BLaER1 (cell line): ENCODE results near the gene DLGAP1.

ENCODE experiments used
- H3K27ac ChIP-seq: shearing (Covaris generic); formaldehyde crosslinking; 2 replicates; pipeline ENCODE4 v1.8.1; 2022
- H3K27me3 ChIP-seq: shearing (Covaris generic); formaldehyde crosslinking; 2 replicates; pipeline ENCODE4 v1.8.1; 2022
- H3K36me3 ChIP-seq: shearing (Covaris generic); formaldehyde crosslinking; 2 replicates; pipeline ENCODE4 v1.8.1; 2022
- H3K4me1 ChIP-seq: shearing (Covaris generic); formaldehyde crosslinking; 2 replicates; pipeline ENCODE4 v1.8.1; 2022
- H3K4me2 ChIP-seq: shearing (Covaris generic); formaldehyde crosslinking; 2 replicates; pipeline ENCODE4 v1.8.1; 2022
- H3K4me3 ChIP-seq: shearing (Covaris generic); formaldehyde crosslinking; 2 replicates; pipeline ENCODE4 v1.8.1; 2022
- H3K9ac ChIP-seq: shearing (Covaris generic); formaldehyde crosslinking; 2 replicates; pipeline ENCODE4 v1.8.1; 2022
- H3K9me3 ChIP-seq: shearing (Covaris generic); formaldehyde crosslinking; 2 replicates; pipeline ENCODE4 v1.8.1; 2022
- H4K20me1 ChIP-seq: shearing (Covaris generic); formaldehyde crosslinking; 2 replicates; pipeline ENCODE4 v1.8.1; 2022
- Cebpa-rat ChIP-seq: shearing (Covaris generic); IDR thresholded peaks from 2 replicates; pipeline ENCODE4 v1.8.1; 2022

Gene DLGAP1

GRCh38 chr18:3596637-3597384 lies 858.3 kb downstream of the DLGAP1 start:
- Histone ChIP-seq H3K4me2 (peak overlapping the region; percentile 47; the same call in 1 of the 2 replicates), H4K20me1 (no peaks in the 10 kb centered on the region), H3K9ac (no peak overlapping the region), H3K4me3 (no peak overlapping the region), H3K27ac (no peak overlapping the region), H3K4me1 (peaks cover 47% of the 10 kb centered on the region), H3K27me3 (no peaks in the 10 kb centered on the region), H3K9me3 (no peaks in the 10 kb centered on the region), H3K36me3 (no peaks in the 10 kb centered on the region)
- no peak for TF ChIP-seq Cebpa-rat

DNA sequence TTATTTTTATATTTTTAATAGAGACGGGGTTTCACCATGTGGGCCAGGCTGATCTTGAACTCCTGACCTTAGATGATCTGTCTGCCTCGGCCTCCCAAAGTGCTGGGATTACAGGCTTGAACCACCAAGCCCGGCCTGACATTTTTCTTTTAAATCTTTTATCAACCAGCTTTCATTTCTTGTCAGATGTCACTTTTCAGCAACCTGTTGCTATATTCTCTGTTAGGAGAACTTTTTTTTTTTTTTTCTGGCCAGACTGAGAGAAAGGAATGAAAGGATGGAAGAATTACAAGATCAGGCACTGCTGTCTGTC lies 858.8 kb downstream of the DLGAP1 start:
- 0 out of 2 replicates have a peak overlapping the region, but pooled peaks have one; percentile 47 for H3K4me2 ChIP-seq

DNA sequence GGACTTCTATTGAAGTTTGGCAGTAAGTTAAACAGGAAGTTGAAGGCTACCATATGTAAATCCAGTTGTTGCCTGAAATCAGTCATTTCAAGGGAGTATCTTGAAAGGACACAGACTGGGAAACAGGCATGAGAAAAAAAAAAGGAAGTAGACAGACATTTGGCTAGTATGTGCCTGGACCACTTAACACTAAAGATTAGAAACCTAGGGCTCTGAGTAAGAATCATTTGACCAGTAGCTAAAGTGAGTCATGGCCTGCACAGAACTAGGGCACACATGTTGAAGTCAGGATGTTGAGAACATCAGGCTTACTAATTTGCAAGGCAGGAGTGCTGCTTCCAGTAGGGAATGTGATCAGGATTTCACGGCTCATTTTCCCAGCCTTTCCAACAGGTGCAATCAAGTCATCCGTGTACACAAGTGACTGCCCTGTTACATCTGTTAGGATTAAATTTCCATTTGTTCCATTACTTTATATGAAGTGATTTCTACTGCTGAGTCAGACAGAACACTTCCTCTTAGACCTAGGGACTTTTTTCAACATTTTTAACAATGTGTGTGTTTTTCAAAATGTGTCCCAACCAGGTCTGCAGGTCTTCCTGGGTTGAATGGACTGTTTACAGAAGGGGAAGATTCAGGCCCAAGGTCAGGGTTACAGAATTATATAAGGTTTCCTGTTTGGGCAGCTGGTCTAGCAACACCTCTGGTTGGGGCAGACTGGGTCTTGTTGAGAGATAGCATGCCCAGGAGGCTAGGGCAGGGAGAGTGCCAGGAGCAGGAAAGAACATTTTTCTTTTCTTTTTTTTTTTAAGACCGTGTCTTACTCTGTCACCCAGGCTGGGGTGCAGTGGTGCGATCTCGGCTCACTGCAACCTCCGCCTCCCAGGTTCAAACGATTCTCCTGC lies 859.5 kb downstream of the DLGAP1 start:
- H3K4me3 ChIP-seq: peak overlapping the region; percentile 62; the same call in 1 of the 2 replicates
- TF ChIP-seq Cebpa-rat: no peak
- H3K27me3 ChIP-seq: no peaks in the 10 kb centered on the region
- no peaks in the 10 kb centered on the region for H3K36me3 ChIP-seq
- H4K20me1 ChIP-seq: no peaks in the 10 kb centered on the region
- peak overlapping the region; percentile 85 for H3K4me2 ChIP-seq
- no peaks in the 10 kb centered on the region for H3K9me3 ChIP-seq
- peaks cover 47% of the 10 kb centered on the region for H3K4me1 ChIP-seq
- H3K27ac ChIP-seq: no peak overlapping the region
- 0 out of 2 replicates have a peak overlapping the region, but pooled peaks have one; percentile 64 for H3K9ac ChIP-seq

More for the DNA sequence above, 858.8 kb downstream of the DLGAP1 start:
- Histone ChIP-seq H3K4me1 (peaks cover 47% of the 10 kb centered on the region), H3K27ac (no peak overlapping the region), H3K4me3 (no peak overlapping the region), H4K20me1 (no peaks in the 10 kb centered on the region), H3K36me3 (no peaks in the 10 kb centered on the region), H3K9me3 (no peaks in the 10 kb centered on the region), H3K27me3 (no peaks in the 10 kb centered on the region), H3K9ac (no peak overlapping the region)
- no peak for TF ChIP-seq Cebpa-rat

GRCh38 chr18:3594760-3595368 lies 860.2 kb downstream of the DLGAP1 start:
- Histone ChIP-seq H3K27ac (peak overlapping the region; percentile 52), H3K9me3 (no peaks in the 10 kb centered on the region), H3K9ac (peak overlapping the region; percentile 64), H3K4me1 (peaks cover 47% of the 10 kb centered on the region), H3K4me3 (peak overlapping the region; percentile 62), H4K20me1 (no peaks in the 10 kb centered on the region), H3K36me3 (no peaks in the 10 kb centered on the region), H3K4me2 (peak overlapping the region; percentile 85), H3K27me3 (no peaks in the 10 kb centered on the region)
- TF ChIP-seq Cebpa-rat: no peak

DNA sequence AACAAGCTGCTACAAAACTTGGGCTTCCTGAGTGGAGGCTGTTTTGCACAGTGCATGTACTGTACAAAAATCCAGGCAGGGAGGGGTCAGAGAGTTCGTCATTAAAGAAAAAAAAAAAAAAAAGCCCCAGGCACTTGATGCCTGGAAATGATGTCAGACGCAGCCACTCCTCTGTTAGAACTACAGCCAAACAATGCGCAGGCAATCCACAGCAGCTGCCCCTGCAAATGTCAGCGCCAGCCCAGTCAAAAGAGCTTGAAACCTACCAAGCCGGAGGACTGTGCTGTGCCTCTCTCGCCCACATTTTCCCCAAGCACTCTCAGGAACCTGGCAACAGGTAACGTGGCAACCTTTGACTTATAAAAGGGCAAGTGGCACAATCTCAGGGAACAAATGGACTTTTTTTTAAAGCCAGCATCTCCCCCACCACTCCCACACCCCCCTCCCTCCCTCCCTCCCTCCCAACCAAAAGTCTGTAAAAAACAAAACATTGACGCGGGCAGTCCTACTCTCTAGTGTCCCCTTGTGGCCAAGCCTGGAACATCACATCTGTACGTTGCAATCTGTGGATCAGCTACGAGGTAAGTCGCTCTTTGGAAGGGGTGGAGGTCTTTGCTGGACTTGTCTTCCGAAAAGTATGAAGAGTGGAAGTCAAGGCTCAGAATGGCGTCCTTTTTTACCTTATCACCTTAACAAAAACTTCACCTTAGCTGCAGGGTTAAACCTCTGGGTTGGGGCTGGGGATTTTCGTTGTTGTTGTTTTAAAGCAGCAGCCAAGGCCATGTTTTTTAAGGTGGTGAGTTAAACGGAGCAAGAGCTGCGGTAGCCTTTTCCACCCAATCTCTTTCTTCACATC lies 861.0 kb downstream of the DLGAP1 start:
- Histone ChIP-seq H3K36me3 (no peaks in the 10 kb centered on the region), H4K20me1 (no peaks in the 10 kb centered on the region), H3K4me3 (peak overlapping the region; percentile 62), H3K27me3 (no peaks in the 10 kb centered on the region), H3K27ac (peak overlapping the region; percentile 61), H3K4me1 (peaks cover 47% of the 10 kb centered on the region), H3K9ac (peak overlapping the region; percentile 64), H3K4me2 (peak overlapping the region; percentile 93), H3K9me3 (no peaks in the 10 kb centered on the region)
- no peak for TF ChIP-seq Cebpa-rat

DNA sequence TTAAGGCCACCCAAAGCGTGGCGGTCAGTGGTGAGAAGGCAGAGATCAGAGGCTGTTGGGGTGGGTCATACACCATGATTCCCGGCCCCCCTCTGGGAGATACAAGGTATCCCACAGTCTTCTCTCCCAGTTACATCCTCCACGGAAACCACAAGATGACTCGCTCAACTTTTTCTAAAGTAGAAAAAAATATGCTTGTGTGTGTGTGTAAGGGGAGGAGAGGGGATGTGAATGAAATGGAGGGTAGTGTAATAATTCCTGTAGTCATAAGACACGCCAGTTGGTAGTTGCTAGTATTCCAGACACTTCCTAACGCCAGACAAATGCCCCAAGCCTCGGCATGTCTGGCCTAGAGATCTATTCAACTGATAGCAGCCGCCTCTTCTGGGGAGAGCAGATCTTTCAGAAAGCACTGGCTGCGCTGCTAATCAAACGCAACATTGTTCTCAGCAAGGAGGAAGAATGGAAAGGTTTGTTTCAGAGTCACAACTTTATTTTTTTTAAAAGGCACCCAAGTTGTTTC lies 861.7 kb downstream of the DLGAP1 start:
- H3K36me3 ChIP-seq: no peaks in the 10 kb centered on the region
- peak overlapping the region; percentile 58; the same call in 1 of the 2 replicates for H3K9ac ChIP-seq
- H3K4me2 ChIP-seq: peak overlapping the region; percentile 93
- no peak for TF ChIP-seq Cebpa-rat
- no peaks in the 10 kb centered on the region for H4K20me1 ChIP-seq
- peaks cover 47% of the 10 kb centered on the region for H3K4me1 ChIP-seq
- peak overlapping the region; percentile 61 for H3K27ac ChIP-seq
- peak overlapping the region; percentile 62 for H3K4me3 ChIP-seq
- H3K9me3 ChIP-seq: no peaks in the 10 kb centered on the region
- H3K27me3 ChIP-seq: no peaks in the 10 kb centered on the region

DNA sequence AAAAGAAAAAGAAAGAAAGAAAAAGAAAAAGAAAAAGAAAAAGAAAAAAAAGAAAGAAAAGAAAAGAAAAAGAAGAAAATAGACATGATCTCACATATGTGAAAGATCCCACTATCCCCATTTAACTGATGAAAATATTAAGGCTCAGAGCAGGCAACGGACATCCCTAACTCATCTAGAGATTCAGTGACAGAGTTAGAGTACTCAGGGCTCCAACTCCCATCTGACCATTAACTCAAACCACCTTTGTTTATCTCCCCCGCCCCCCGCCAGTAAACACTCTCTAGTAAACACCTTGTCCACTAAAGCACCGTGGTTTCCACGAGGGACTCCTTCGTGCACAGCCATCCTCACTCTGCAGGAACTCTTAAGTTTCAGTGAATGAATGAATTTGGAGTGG lies 862.2 kb downstream of the DLGAP1 start:
- Histone ChIP-seq H3K9ac (peak overlapping the region; percentile 58; the same call in 1 of the 2 replicates), H3K36me3 (no peaks in the 10 kb centered on the region), H3K4me3 (peak overlapping the region; percentile 62; the same call in 1 of the 2 replicates), H3K9me3 (no peaks in the 10 kb centered on the region), H3K4me1 (peaks cover 47% of the 10 kb centered on the region), H4K20me1 (no peaks in the 10 kb centered on the region), H3K27me3 (no peaks in the 10 kb centered on the region), H3K4me2 (peak overlapping the region; percentile 93), H3K27ac (peak overlapping the region; percentile 61; the same call in 1 of the 2 replicates)
- TF ChIP-seq Cebpa-rat: no peak

GRCh38 chr18:3590096-3590630 lies 864.9 kb downstream of the DLGAP1 start:
- Histone ChIP-seq H3K27ac (no peak overlapping the region), H3K4me3 (no peak overlapping the region), H3K27me3 (no peaks in the 10 kb centered on the region), H3K9me3 (no peaks in the 10 kb centered on the region), H3K9ac (no peak overlapping the region), H4K20me1 (no peaks in the 10 kb centered on the region), H3K36me3 (no peaks in the 10 kb centered on the region), H3K4me1 (peaks cover 30% of the 10 kb centered on the region), H3K4me2 (no peak overlapping the region)
- no peak for TF ChIP-seq Cebpa-rat
